Osteoblast (primary cell): ENCODE results near the gene SH2D7. TPM values are rescaled to one million over a fixed set of nuclear protein-coding genes. Genes with fewer than 3 reads are reported as not detected.
A peak's percentile ranks its signal among the peaks of the same experiment; 100 is the strongest.

Source experiments
- DNase-seq: peaks from one replicate; pipeline ENCODE4 v3.0.0; 2011; ENCODE audit warnings: low spot score, mixed read lengths; ENCODE audit not compliant: insufficient read length; ENCODE audit errors: missing footprints
- H2AFZ ChIP-seq: 2 replicates; pipeline ENCODE4 v1.6.0; 2011; ENCODE audit warnings: mild to moderate bottlenecking, low read length
- H3K27ac ChIP-seq: 2 replicates; pipeline ENCODE4 v1.5.1; 2011; ENCODE audit warnings: mild to moderate bottlenecking, low read depth, low read length, moderate library complexity
- H3K27me3 ChIP-seq: 2 replicates; pipeline ENCODE4 v1.6.0; 2012; ENCODE audit warnings: mild to moderate bottlenecking, control low read depth, inconsistent platforms, low read length, moderate library complexity; ENCODE audit not compliant: insufficient read depth
- H3K36me3 ChIP-seq: 2 replicates; pipeline ENCODE4 v1.5.1; 2011; ENCODE audit warnings: mild to moderate bottlenecking, low read length, control low read depth, moderate library complexity; ENCODE audit not compliant: insufficient read depth
- H3K4me1 ChIP-seq: 2 replicates; pipeline ENCODE4 v1.5.1; 2011; ENCODE audit warnings: mild to moderate bottlenecking, low read length, control low read depth, moderate library complexity; ENCODE audit not compliant: insufficient read depth
- H3K4me2 ChIP-seq: 2 replicates; pipeline ENCODE4 v1.6.0; 2011; ENCODE audit warnings: mild to moderate bottlenecking, low read length; ENCODE audit not compliant: insufficient read depth
- H3K4me3 ChIP-seq: fragments of 200-600 bp; sonication (generic); 3 replicates; pipeline ENCODE4 v1.5.1; 2012; ENCODE audit warnings: mild to moderate bottlenecking, low read length, inconsistent platforms; ENCODE audit not compliant: insufficient read depth
- H3K79me2 ChIP-seq: 2 replicates; pipeline ENCODE4 v1.6.0; 2012; ENCODE audit warnings: mild to moderate bottlenecking, low read length, control low read depth, inconsistent platforms; ENCODE audit not compliant: insufficient read depth
- H3K9me3 ChIP-seq: 2 replicates; pipeline ENCODE4 v1.5.1; 2011; ENCODE audit warnings: low read depth, low read length, control low read depth
- H4K20me1 ChIP-seq: 2 replicates; pipeline ENCODE4 v1.6.0; 2012; ENCODE audit warnings: mild to moderate bottlenecking, low read length, control low read depth; ENCODE audit not compliant: insufficient read depth
- total RNA-seq: library from RNA; depleted of rRNA; stranded (reverse); fragments of >200 nt; gene quantifications from 2 replicates; pipeline ENCODE4 v1.2.3, GENCODE V29; 2012
- TF ChIP-seq, protein P1 (sequence below): IDR thresholded peaks from 2 replicates; pipeline ENCODE4 v1.5.1; 2011; ENCODE audit warnings: mild to moderate bottlenecking, low read depth, low read length, moderate library complexity; ENCODE audit errors: extremely low read depth

SH2D7 gene
- total RNA-seq, 1 donor: not detected

DNA sequence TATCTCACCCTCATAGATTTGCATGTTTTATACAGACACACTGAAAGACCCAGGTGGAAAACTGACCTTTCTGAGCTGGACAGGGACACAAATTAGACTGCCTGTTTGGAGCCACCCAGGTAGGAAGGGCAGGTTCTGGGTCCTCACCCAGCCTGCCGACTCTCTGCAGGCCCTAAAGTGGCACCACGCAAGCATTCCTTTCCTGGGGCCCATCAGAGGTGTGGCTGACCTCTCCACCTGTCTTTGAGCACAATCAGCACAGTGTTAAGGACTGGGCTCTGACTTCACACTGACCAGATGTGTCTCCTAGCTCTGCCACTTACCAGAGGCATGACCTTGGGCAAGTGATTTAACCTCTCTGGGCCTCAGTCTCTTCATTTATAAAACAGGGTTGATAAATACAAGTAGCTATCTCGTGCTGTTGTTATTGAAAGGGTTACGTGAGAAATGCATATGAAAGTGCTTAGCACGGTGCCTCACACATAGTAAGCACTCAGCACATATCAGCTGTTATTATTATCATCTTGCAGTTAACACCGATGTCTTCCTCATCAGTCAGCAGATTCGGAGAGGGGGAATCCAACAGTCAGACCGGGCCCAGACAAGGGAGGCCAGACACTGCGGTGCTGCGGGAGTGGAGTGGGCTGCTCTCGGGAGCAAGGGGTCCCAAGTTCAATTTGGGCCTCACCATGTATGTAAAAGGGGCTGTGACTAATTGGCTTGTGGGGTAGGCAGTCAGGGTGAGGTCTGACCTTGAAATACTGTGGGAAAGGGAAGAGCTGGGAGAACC, 12.9 kb upstream of the SH2D7 start:
- H2AFZ ChIP-seq: no peak overlapping the region
- DNase-seq: no peak
- H3K4me1 ChIP-seq: peaks cover 17% of the 10 kb centered on the region
- peaks cover 19% of the 10 kb centered on the region for H3K79me2 ChIP-seq
- no peak overlapping the region for H3K4me2 ChIP-seq
- no peak overlapping the region for H3K4me3 ChIP-seq
- TF ChIP-seq, protein P1, sequence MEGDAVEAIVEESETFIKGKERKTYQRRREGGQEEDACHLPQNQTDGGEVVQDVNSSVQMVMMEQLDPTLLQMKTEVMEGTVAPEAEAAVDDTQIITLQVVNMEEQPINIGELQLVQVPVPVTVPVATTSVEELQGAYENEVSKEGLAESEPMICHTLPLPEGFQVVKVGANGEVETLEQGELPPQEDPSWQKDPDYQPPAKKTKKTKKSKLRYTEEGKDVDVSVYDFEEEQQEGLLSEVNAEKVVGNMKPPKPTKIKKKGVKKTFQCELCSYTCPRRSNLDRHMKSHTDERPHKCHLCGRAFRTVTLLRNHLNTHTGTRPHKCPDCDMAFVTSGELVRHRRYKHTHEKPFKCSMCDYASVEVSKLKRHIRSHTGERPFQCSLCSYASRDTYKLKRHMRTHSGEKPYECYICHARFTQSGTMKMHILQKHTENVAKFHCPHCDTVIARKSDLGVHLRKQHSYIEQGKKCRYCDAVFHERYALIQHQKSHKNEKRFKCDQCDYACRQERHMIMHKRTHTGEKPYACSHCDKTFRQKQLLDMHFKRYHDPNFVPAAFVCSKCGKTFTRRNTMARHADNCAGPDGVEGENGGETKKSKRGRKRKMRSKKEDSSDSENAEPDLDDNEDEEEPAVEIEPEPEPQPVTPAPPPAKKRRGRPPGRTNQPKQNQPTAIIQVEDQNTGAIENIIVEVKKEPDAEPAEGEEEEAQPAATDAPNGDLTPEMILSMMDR: no peak
- H4K20me1 ChIP-seq: no peaks in the 10 kb centered on the region
- H3K9me3 ChIP-seq: no peaks in the 10 kb centered on the region
- no peaks in the 10 kb centered on the region for H3K27me3 ChIP-seq
- H3K36me3 ChIP-seq: no peaks in the 10 kb centered on the region
- no peak overlapping the region for H3K27ac ChIP-seq

- Histone ChIP-seq H3K4me3 (no peak overlapping the region), H3K4me2 (no peak overlapping the region), H3K27me3 (no peaks in the 10 kb centered on the region), H3K36me3 (no peaks in the 10 kb centered on the region), H2AFZ (no peak overlapping the region), H3K79me2 (peaks cover 14% of the 10 kb centered on the region), H3K4me1 (peaks cover 17% of the 10 kb centered on the region), H3K27ac (no peak overlapping the region), H3K9me3 (no peaks in the 10 kb centered on the region), H4K20me1 (no peaks in the 10 kb centered on the region)
- no peak for DNase-seq
- TF ChIP-seq, protein P1: no peak
These were observed 12.3 kb upstream of the SH2D7 start for GRCh38 chr15:78080088-78080460.

GRCh38 chr15:78082106-78082742, 10.1 kb upstream of the SH2D7 start:
- Histone ChIP-seq H3K9me3 (no peaks in the 10 kb centered on the region), H3K36me3 (no peaks in the 10 kb centered on the region), H4K20me1 (no peaks in the 10 kb centered on the region), H3K4me1 (peaks cover 4% of the 10 kb centered on the region), H3K4me2 (no peak overlapping the region), H2AFZ (peak overlapping the region; percentile 50), H3K4me3 (no peak overlapping the region), H3K27me3 (no peaks in the 10 kb centered on the region), H3K27ac (no peak overlapping the region), H3K79me2 (peaks cover under 1% of the 10 kb centered on the region)
- DNase-seq: peak; percentile 81
- TF ChIP-seq, protein P1: no peak

- Histone ChIP-seq H4K20me1 (no peaks in the 10 kb centered on the region), H3K4me2 (no peak overlapping the region), H3K4me3 (no peak overlapping the region), H3K9me3 (no peaks in the 10 kb centered on the region), H3K36me3 (no peaks in the 10 kb centered on the region), H3K27me3 (no peaks in the 10 kb centered on the region), H3K4me1 (peaks cover 4% of the 10 kb centered on the region), H3K27ac (no peak overlapping the region), H2AFZ (no peak overlapping the region), H3K79me2 (no peaks in the 10 kb centered on the region)
- no peak for DNase-seq
- TF ChIP-seq, protein P1: no peak
These were observed 9.6 kb upstream of the SH2D7 start for GRCh38 chr15:78082743-78083110.
